Measurements from ENCODE around the gene CCL21.

The CCL21 gene

GRCh38 chr9:34707130-34707529, 2.8 kb downstream of the CCL21 start:
- DNase-seq: no peak

- peak; percentile 36 for DNase-seq
Measured at GRCh38 chr9:34701769-34702736, 7.9 kb downstream of the CCL21 start.

- DNase-seq: no peak
Measured at GRCh38 chr9:34701023-34701768, 8.7 kb downstream of the CCL21 start.

- no peak for DNase-seq
Measured at GRCh38 chr9:34694811-34695210, 15.1 kb downstream of the CCL21 start.

- no peak for DNase-seq
Measured at GRCh38 chr9:34693560-34693959, 16.4 kb downstream of the CCL21 start.

GRCh38 chr9:34691936-34692315, 18.0 kb downstream of the CCL21 start:
- DNase-seq: no peak

- DNase-seq: no peak
Measured at GRCh38 chr9:34690983-34691935, 18.7 kb downstream of the CCL21 start, which contains the start of gene CCL19. Gene CCL19, minus strand, starts transcription at chr9:34691276. Its CDS starts 137 bp downstream, at chr9:34691139.

- DNase-seq: no peak
Measured at GRCh38 chr9:34689512-34689911, 20.4 kb downstream of the CCL21 start.

GRCh38 chr9:34689116-34689470, 20.8 kb downstream of the CCL21 start:
- no peak for DNase-seq

GRCh38 chr9:34688329-34689115, 21.4 kb downstream of the CCL21 start:
- DNase-seq: no peak

GRCh38 chr9:34687276-34688030, 22.5 kb downstream of the CCL21 start:
- DNase-seq: no peak

GRCh38 chr9:34686732-34687131, 23.2 kb downstream of the CCL21 start:
- no peak for DNase-seq

- no peak for DNase-seq
Measured at GRCh38 chr9:34686231-34686630, 23.7 kb downstream of the CCL21 start.

- DNase-seq: no peak
Measured at GRCh38 chr9:34685591-34685990, 24.3 kb downstream of the CCL21 start.

GRCh38 chr9:34684816-34685215, 25.1 kb downstream of the CCL21 start:
- no peak for DNase-seq

GRCh38 chr9:34684145-34684544, 25.8 kb downstream of the CCL21 start:
- DNase-seq: no peak

- no peak for DNase-seq
Measured at GRCh38 chr9:34675869-34676268, 34.1 kb downstream of the CCL21 start.

GRCh38 chr9:34675048-34675714, 34.8 kb downstream of the CCL21 start:
- peak; percentile 30 for DNase-seq

- no peak for DNase-seq
Measured at GRCh38 chr9:34674440-34674839, 35.5 kb downstream of the CCL21 start.

GRCh38 chr9:34671307-34671706, 38.6 kb downstream of the CCL21 start:
- no peak for DNase-seq
